Measurements from ENCODE around the gene LIG3.
"Not testable (repeated sequence)": the region's sequence is repeated elsewhere in the genome, so short reads cannot be mapped to it uniquely, and the experiment has no call there.

LIG3 gene

GRCh38 chr17:35000965-35001364 is 20.7 kb downstream of the LIG3 start:
- DNase-seq = not testable (repeated sequence)

GRCh38 chr17:35001549-35001948 is 21.2 kb downstream of the LIG3 start:
- no peak for DNase-seq

- no peak for DNase-seq
Observed at GRCh38 chr17:35002876-35003551, 22.7 kb downstream of the LIG3 start.

GRCh38 chr17:35003778-35004177 is 23.5 kb downstream of the LIG3 start:
- no peak for DNase-seq

- no peak for DNase-seq
Observed at GRCh38 chr17:35006345-35006744, 26.0 kb downstream of the LIG3 start.

GRCh38 chr17:35006961-35007360 is 26.6 kb downstream of the LIG3 start:
- no peak for DNase-seq

- no peak for DNase-seq
Observed at GRCh38 chr17:35010093-35010492, 29.8 kb downstream of the LIG3 start.

- DNase-seq = peak; percentile 30
Observed at GRCh38 chr17:35011671-35012216, 31.4 kb downstream of the LIG3 start.

- no peak for DNase-seq
Observed at GRCh38 chr17:35016369-35016768, 36.1 kb downstream of the LIG3 start.

- DNase-seq = no peak
Observed at GRCh38 chr17:35017021-35017420, 36.7 kb downstream of the LIG3 start.

GRCh38 chr17:35018814-35019213 is 38.5 kb downstream of the LIG3 start:
- DNase-seq = no peak

- no peak for DNase-seq
Observed at GRCh38 chr17:35019386-35020179, 39.3 kb downstream of the LIG3 start.

GRCh38 chr17:35021520-35022380 is 41.4 kb downstream of the LIG3 start:
- DNase-seq = no peak

GRCh38 chr17:35022536-35023063 is 42.3 kb downstream of the LIG3 start:
- DNase-seq = peak; percentile 58

- no peak for DNase-seq
Observed at GRCh38 chr17:35023538-35023937, 43.2 kb downstream of the LIG3 start.

- no peak for DNase-seq
Observed at GRCh38 chr17:35025541-35025940, 45.2 kb downstream of the LIG3 start.

GRCh38 chr17:35028097-35028496 is 47.8 kb downstream of the LIG3 start:
- not testable (repeated sequence) for DNase-seq

GRCh38 chr17:35028531-35029262 is 48.4 kb downstream of the LIG3 start:
- DNase-seq = no peak

- no peak for DNase-seq
Observed at GRCh38 chr17:35030780-35031179, 50.5 kb downstream of the LIG3 start.

- no peak for DNase-seq
Observed at GRCh38 chr17:35038453-35038852, 58.1 kb downstream of the LIG3 start.

- DNase-seq = no peak
Observed at GRCh38 chr17:35041390-35041789, 61.1 kb downstream of the LIG3 start.

GRCh38 chr17:35044181-35044580 is 63.9 kb downstream of the LIG3 start:
- DNase-seq = no peak
